Renal cortex interstitium (tissue), 15 donors: ENCODE measurements around the gene DNAJA1. TPM values are rescaled to one million over a fixed set of nuclear protein-coding genes. Genes with fewer than 3 reads are reported as not detected.
"Not testable (repeated sequence)": the region's sequence is repeated elsewhere in the genome, so short reads cannot be mapped to it uniquely, and the experiment has no call there.

Experiments
- DNase-seq, 11 donors: peaks; one replicate each; pipeline ENCODE4 v3.0.0-alpha.2; 2013; ENCODE audit warnings: low read depth in 9 of 11, low spot score in 4 of 11; ENCODE audit errors: extremely low read depth in 1 of 11
- long read RNA-seq, 16 experiments: transcript quantifications; one replicate each; lab custom pipeline, GENCODE V29; 2026
- polyA plus RNA-seq, 3 donors: library from polyadenylated mRNA; unstranded; fragments of 120-200 nt; gene quantifications; one replicate each; pipeline ENCODE4 v1.2.1, GENCODE V29; 2013; ENCODE audit not compliant: insufficient read length in 3 of 3

DNAJA1 gene
- 100 to 1,000 TPM; 188 to 274 (median 255) TPM for polyA plus RNA-seq
- long read RNA-seq, donor 1, transcript DNAJA1-201 (9 exons, 2,381 nt) = major isoform, 42 of 220 reads
- long read RNA-seq, donor 1, partial matches to known transcripts = 178 of 220 reads
- long read RNA-seq, donor 1, other reads (novel, unspliced or antisense) = 0 of 220 reads
- long read RNA-seq, donor 2, transcript DNAJA1-201 (9 exons, 2,381 nt) = major isoform, 43 of 274 reads
- long read RNA-seq, donor 2, partial matches to known transcripts = 231 of 274 reads
- long read RNA-seq, donor 2, other reads (novel, unspliced or antisense) = 0 of 274 reads
- long read RNA-seq, donor 3, transcript DNAJA1-201 (9 exons, 2,381 nt) = major isoform, 94 of 404 reads
- long read RNA-seq, donor 3, partial matches to known transcripts = 261 of 404 reads
- long read RNA-seq, donor 3, other reads (novel, unspliced or antisense) = 49 of 404 reads
- long read RNA-seq, donor 4, transcript DNAJA1-201 (9 exons, 2,381 nt) = major isoform, 61 of 221 reads
- long read RNA-seq, donor 4, partial matches to known transcripts = 160 of 221 reads
- long read RNA-seq, donor 4, other reads (novel, unspliced or antisense) = 0 of 221 reads
- long read RNA-seq, donor 5 = 0 reads
- long read RNA-seq, donor 6, transcript DNAJA1-201 (9 exons, 2,381 nt) = major isoform, 49 of 187 reads
- long read RNA-seq, donor 6, partial matches to known transcripts = 138 of 187 reads
- long read RNA-seq, donor 6, other reads (novel, unspliced or antisense) = 0 of 187 reads
- long read RNA-seq, donor 7, transcript DNAJA1-201 (9 exons, 2,381 nt) = major isoform, 97 of 355 reads
- long read RNA-seq, donor 7, partial matches to known transcripts = 258 of 355 reads
- long read RNA-seq, donor 7, other reads (novel, unspliced or antisense) = 0 of 355 reads
- long read RNA-seq, donor 8, transcript DNAJA1-201 (9 exons, 2,381 nt) = major isoform, 83 of 385 reads
- long read RNA-seq, donor 8, partial matches to known transcripts = 302 of 385 reads
- long read RNA-seq, donor 8, other reads (novel, unspliced or antisense) = 0 of 385 reads
- long read RNA-seq, donor 9, transcript DNAJA1-201 (9 exons, 2,381 nt) = major isoform, 80 of 246 reads
- long read RNA-seq, donor 9, partial matches to known transcripts = 166 of 246 reads
- long read RNA-seq, donor 9, other reads (novel, unspliced or antisense) = 0 of 246 reads
- long read RNA-seq, donor 10, transcript DNAJA1-201 (9 exons, 2,381 nt) = major isoform, 102 of 376 reads
- long read RNA-seq, donor 10, partial matches to known transcripts = 274 of 376 reads
- long read RNA-seq, donor 10, other reads (novel, unspliced or antisense) = 0 of 376 reads
- long read RNA-seq, donor 11, transcript DNAJA1-201 (9 exons, 2,381 nt) = major isoform, 79 of 202 reads
- long read RNA-seq, donor 11, partial matches to known transcripts = 118 of 202 reads
- long read RNA-seq, donor 11, other reads (novel, unspliced or antisense) = 5 of 202 reads
- long read RNA-seq, donor 12, transcript DNAJA1-201 (9 exons, 2,381 nt) = major isoform, 23 of 102 reads
- long read RNA-seq, donor 12, partial matches to known transcripts = 79 of 102 reads
- long read RNA-seq, donor 12, other reads (novel, unspliced or antisense) = 0 of 102 reads
- long read RNA-seq, donor 13 = 0 reads
- long read RNA-seq, donor 14, transcript DNAJA1-201 (9 exons, 2,381 nt) = major isoform, 75 of 209 reads
- long read RNA-seq, donor 14, partial matches to known transcripts = 134 of 209 reads
- long read RNA-seq, donor 14, other reads (novel, unspliced or antisense) = 0 of 209 reads
- long read RNA-seq, donor 15, transcript DNAJA1-201 (9 exons, 2,381 nt) = major isoform, 35 of 99 reads
- long read RNA-seq, donor 15, partial matches to known transcripts = 59 of 99 reads
- long read RNA-seq, donor 15, other reads (novel, unspliced or antisense) = 5 of 99 reads
- long read RNA-seq, donor 16, transcript DNAJA1-201 (9 exons, 2,381 nt) = major isoform, 285 of 802 reads
- long read RNA-seq, donor 16, partial matches to known transcripts = 476 of 802 reads
- long read RNA-seq, donor 16, other reads (novel, unspliced or antisense) = 41 of 802 reads

DNA sequence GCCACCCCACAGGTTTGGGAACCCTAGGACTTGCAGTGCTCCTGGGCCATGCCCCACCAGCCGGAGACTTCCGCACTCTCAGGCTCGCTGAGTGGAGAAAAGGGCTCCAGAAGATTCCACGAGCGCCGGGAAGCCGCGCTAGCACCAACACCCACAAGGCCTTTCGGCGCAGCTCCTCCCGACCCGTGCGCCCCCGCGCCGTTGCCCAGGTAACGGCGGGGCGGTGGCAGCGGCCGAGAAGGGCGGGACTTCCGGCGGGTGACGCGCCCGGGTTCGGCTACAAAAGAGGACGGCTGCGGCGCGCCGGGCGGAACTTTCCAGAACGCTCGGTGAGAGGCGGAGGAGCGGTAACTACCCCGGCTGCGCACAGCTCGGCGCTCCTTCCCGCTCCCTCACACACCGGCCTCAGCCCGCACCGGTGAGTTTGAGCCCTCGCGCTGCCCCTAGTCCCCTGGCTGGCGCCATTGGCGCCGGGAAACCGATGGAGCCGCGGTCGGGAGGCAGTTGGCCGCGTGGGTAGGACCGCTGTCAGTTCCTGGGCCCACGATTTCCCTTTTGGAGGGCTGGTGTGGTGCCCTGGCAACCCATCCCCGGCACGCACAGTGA is at the start of gene DNAJA1:
DNAJA1 (plus strand) TSS at position 308 of the 606 bp plus-strand sequence. CDS start 1,212 bp downstream, outside the sequence.
- peak in 10 of 11 donors; percentile 85 to 94 (median 92) for DNase-seq

DNA sequence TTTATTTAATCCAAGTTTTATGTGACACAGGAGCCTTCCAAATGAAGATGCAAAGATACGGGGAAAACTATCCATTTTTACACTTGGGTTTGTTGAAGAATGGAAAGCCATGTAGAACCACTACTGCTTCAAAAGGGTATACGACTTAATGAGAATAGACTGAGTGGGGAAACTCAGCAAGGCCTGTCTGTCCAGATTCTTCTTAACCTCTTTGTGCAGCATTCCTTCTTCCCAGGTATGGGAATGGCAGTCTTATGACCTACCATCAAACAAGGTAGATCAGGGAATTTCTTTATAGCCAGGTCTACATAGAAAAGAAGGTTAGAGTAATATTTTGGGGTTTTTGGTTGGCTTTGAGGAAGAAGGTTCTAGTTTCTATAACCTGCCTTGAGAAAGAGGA is 47.0 kb upstream of the DNAJA1 start:
- DNase-seq = no peak

DNA sequence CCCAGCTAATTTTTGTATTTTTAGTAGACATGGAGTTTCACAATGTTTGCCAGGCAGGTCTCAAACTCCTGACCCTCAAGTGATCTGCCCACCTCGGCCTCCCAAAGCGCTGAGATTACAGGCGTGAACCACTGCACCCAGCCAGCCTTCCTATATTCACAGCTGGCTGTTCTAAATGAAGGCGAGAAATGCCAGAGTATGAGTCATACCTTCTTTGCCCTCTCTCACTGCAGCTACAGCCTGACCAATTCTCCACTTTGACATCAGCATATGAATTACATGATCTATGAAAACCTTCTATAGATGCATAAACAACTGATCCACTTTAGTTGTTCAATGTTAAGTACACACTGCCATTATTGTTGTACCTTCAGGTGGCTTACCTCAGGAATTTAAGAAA is 38.1 kb upstream of the DNAJA1 start:
- no peak for DNase-seq

DNA sequence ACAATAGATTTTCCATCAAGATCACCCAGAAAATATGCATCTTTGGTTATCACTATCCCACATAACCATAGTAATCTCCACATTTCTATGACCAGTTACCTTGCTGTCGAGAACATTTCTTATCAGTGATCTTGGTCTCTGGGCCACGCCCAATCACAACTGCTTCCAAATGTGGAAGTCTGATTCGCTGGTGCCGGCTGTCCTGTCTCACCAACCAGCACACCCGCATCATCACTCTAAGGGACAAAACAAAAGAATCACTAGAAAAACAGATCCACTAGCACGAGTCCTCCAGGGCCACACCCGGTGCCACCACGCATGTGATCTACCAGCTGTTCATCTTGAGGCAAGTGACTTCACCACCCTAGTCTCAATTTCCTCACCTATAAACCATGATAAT is 35.4 kb upstream of the DNAJA1 start:
- DNase-seq = no peak

DNA sequence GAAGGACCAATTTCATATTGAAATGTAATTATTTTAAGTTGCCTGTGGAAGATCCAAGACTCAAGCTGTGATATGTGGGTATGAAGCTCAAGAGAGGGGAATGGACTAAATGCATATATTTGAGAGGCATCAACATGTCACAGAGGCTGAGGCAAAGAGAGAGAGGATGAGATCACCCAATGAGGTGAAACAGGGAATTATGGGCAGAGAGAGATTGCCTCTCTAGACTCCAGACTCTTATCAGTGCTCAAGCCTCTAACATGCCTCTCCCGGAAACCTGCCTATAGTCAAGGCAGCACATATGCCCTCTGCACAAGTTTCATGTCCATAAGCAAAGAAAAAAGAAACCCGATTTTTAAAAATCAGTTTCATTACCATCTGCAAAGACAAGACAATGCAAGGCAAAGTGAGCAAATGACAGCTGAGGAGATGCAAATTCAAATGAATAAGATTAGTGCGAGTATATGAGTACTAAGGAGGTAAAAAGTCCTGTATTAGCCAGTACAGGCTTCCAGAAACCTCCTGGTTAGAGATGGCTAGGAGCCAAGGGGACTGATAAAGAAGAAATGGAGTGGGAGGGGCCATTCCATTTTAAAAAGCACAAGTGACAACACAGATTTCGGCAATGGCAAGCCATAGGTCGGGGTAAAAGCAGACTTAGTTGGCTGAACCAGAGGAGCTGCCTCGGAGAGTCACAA is 33.0 kb upstream of the DNAJA1 start:
- no peak for DNase-seq

DNA sequence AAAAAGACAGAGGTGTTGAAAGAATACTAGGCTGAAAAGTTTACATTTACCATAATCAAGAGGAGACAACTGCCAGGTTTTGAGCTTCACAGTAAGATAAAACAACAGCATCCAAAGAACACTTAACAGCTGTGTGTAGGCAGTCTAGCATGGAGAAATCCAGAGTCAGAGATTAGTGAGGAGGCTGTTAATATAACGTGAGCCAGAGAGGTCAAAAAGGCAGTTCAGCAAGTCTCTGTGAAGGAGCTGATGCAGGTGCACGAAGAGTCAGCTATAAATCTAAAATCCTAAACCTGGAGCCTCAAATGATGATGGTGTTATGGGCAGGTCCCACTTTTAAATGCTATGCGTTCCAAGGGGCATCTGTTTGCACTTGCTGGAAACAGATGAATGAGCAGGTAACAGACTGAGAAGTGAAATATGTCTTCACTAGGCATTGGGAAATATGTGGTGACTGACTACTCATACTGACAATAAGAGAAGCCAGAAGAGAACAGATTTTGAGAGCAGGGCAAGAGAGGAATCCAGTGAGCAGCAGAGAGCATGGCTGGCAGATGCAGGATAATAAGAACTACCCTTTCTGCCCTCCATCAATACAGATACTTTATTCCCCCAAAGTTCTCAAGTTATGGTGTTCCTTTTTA is 32.4 kb upstream of the DNAJA1 start:
- no peak for DNase-seq

DNA sequence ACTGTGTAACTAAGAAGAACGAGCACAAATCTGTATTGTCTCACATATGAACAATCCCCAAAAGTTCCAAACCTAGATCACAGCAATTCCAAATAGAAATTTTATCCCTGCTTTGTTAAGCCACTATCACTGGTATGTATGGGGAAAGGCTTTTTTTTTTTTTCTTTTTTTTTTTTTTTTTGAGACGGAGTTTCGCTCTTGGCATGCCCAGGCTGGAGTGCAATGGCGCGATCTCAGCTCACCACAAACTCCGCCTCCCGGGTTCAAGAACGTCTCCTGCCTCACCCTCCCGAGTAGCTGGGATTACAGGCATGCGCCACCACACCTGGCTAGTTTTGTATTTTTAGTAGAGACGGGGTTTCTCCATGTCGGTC is 24.4 kb upstream of the DNAJA1 start:
- DNase-seq = peak in 1 of 11 donors; percentile 1

DNA sequence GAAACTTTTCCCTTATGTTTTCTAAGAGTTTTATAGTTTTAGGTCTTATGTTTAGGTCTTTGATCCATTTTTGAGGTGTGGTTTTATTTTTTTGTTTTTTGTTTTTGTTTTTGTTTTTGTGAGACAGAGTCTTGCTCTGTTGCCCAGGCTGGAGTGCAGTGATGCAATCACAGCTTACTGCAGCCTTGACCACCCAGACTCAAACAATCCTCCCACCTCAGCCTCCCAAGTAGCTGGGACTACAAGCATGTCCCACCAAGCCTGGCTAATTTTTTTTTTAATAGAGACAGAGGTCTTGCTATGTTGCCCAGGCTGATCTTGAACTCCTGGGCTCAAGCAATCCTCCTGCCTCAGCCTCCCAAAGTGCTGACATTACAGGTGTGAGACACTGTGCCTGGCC is 19.7 kb upstream of the DNAJA1 start:
- not testable (repeated sequence) for DNase-seq

DNA sequence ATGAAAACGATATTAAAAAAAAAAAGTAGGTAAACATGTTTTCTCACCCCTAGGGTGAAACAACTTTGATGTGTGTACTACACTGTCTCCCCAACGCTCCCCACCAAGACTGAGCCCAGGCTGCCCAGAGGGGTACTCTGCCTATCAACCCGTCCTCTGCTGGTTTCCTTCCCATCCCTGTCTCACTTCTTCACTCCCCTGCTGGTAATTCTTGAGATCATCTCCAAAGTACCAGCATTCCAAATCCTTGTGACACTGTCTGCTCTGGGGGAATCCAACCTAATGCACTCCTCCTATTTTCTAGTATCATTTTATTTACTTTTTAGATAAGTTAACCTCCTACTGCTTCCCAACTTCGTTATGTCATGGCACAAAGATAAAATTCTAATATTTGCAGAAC is 17.3 kb upstream of the DNAJA1 start:
- no peak for DNase-seq

DNA sequence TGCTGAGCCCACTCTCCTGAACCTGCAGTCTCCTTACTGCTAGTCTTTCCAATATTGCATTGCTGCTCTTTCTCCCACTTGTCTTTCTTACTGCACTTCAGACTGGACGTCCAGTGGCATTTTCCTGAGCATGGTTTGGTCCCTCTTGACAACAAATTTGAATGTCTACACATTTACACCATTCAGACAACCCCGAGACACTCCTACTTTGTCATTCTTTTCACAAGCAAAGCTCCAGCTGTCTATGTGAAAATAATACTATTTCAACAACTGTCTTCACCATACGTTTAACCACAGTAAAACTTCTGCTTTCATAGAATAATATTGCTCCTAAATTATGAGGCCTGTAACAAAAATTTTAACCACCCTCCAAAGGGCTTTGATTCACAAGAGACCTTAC is 13.2 kb upstream of the DNAJA1 start:
- DNase-seq = no peak

DNA sequence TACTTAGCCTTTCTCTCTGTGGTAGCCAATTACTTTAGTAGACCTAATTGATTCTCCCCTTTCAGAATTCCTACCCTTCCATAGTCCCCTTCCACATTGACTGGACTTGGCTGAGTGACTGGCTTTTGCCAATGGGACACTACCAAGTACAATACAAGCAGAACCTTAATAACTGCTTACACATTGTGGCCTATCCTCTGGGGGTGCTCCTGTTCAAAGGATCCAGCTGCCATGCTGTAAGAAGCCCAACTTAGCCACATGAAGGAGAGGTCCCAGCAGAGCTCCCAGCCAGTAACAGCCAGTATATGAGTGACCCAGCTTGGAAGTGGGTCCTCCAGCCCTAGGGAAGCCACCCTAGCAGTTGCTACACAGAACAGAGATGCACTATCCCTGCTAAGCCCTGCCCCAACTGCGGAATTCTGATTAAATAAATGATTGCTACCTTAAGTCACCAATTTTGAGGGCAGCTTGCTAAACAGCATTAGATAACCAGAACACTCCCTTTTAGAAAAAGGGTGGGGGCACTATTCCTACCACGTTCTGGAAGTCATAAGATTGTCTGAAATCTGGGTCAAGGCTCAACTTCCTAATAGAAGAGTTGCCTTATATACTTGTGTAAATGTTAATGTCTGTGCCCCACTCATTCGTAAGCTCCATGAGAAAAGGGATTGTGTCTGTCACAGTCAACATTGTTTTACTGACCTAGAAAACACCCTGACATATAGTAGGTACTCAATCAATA is 12.6 kb upstream of the DNAJA1 start:
- DNase-seq = no peak

DNA sequence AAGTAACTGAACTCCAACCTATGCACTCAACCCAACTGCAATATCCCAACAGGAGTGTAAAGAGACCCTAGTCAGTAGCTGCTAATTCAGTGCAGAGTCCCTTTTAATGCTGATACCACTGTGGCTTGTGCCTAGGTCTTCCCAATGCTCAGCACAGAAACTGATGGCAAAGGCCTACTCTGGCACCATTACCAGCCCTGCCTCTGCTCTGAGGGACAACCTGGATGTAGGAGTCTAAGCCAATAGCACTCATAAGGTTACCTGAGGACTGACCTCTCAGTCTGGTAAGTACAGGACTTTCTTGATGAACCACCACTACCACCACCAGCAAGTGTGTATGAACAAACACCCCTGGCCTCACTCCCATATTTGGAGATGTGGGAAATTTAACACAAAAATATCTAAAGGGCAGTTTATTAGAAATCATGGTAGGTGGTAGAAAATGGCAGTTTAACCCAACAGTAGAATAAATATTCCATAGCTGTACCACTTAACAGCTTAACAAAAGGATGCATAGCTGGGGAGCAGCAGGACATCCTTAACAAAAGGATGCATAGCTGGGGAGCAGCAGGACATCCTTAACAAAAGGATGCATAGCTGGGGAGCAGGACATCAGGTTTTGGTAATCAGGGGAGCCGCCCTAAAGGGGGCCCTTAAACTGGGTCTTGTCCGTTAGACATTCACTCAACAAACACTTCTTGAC is 11.0 kb upstream of the DNAJA1 start:
- no peak for DNase-seq

DNA sequence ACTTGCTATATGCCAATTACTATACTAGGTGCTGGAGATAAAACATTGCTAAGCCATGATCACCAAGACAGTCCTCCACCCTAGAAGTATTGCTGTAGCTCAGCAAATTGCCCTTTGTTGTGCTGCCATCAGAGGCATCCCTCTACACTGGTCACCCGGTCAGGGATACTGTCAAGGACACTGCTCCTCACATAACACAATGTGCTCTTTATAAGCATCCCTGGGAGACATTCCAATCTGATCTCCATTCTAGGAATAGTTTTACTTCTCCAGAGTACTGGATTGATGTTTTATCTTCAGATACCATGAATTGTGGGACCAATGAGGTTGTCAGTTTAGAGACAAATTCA is 10.4 kb upstream of the DNAJA1 start:
- DNase-seq = no peak

DNA sequence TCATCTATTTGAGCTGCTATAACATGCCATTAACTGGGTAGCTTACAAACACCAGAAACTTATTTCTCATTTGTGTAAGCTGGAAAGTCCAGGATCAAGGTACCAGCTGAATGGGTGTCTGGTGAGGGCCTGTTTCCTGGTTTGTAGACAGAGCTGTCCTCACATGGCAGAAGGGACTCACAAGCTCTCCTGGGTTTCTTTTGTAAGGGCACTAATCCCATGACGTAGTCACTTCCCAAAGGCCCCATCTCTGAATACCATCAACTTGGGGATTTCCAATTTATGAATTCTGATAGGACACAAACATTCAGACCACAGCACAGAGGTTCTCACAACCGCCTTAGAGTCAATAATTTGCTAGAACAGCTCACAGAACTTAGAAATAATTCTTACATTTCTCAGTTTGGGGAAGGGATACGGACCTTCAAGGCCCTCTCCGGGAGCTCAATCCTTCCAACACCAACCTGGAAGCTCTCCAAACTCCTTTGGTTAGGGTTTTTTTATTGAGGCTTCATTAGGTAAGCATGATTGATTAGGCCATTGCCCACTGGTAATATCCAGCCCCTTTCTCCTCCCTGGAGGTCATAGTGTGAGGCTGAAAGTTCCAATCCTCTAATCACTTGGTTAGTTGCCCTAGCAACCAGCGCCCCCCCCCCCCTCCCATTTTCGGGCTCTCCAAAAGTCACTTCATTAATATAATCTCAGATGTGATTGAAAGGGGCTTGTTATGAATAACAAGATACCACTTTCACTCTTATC is 7.6 kb upstream of the DNAJA1 start:
- no peak for DNase-seq
